Renal cortex interstitium (tissue), 11 donors: ENCODE data around the gene ETS1. TPM values are rescaled to one million over a fixed set of nuclear protein-coding genes. Genes with fewer than 3 reads are reported as not detected.

Source experiments
- DNase-seq, 11 donors: peaks; one replicate each; pipeline ENCODE4 v3.0.0-alpha.2; 2013; ENCODE audit warnings: low read depth in 9 of 11, low spot score in 4 of 11; ENCODE audit errors: extremely low read depth in 1 of 11
- polyA plus RNA-seq, 3 donors: library from polyadenylated mRNA; unstranded; fragments of 120-200 nt; gene quantifications; one replicate each; pipeline ENCODE4 v1.2.1, GENCODE V29; 2013; ENCODE audit not compliant: insufficient read length in 3 of 3

Gene ETS1
- polyA plus RNA-seq, 3 donors = 64.5 to 84.2 (median 74.3) TPM

GRCh38 chr11:128621601-128622501 lies 34.5 kb upstream of the ETS1 start:
- no peak for DNase-seq

- DNase-seq = no peak
Measured at GRCh38 chr11:128620309-128621100, 33.1 kb upstream of the ETS1 start.

GRCh38 chr11:128619540-128620308 lies 32.4 kb upstream of the ETS1 start:
- DNase-seq = no peak

GRCh38 chr11:128619007-128619406 lies 31.6 kb upstream of the ETS1 start:
- DNase-seq = no peak

GRCh38 chr11:128618603-128619002 lies 31.2 kb upstream of the ETS1 start:
- no peak for DNase-seq

GRCh38 chr11:128616161-128616560 lies 28.8 kb upstream of the ETS1 start:
- no peak for DNase-seq

GRCh38 chr11:128615612-128616011 lies 28.3 kb upstream of the ETS1 start:
- DNase-seq = no peak

GRCh38 chr11:128615076-128615475 lies 27.7 kb upstream of the ETS1 start:
- no peak for DNase-seq

GRCh38 chr11:128614026-128614425 lies 26.7 kb upstream of the ETS1 start:
- DNase-seq = no peak

- DNase-seq = no peak
Measured at GRCh38 chr11:128613300-128613995, 26.1 kb upstream of the ETS1 start.

- no peak for DNase-seq
Measured at GRCh38 chr11:128610721-128611617, 23.6 kb upstream of the ETS1 start.

GRCh38 chr11:128609785-128610184 lies 22.4 kb upstream of the ETS1 start:
- DNase-seq = no peak

- DNase-seq = no peak
Measured at GRCh38 chr11:128608746-128609407, 21.5 kb upstream of the ETS1 start.

GRCh38 chr11:128607819-128608218 lies 20.5 kb upstream of the ETS1 start:
- no peak for DNase-seq

- no peak for DNase-seq
Measured at GRCh38 chr11:128604723-128605122, 17.4 kb upstream of the ETS1 start.

- no peak for DNase-seq
Measured at GRCh38 chr11:128603752-128604414, 16.5 kb upstream of the ETS1 start.
